ENCODE data around the gene SLC25A10. TPM values are rescaled to one million over a fixed set of nuclear protein-coding genes. Genes with fewer than 3 reads are reported as not detected.
A peak's percentile ranks its signal among the peaks of the same experiment; 100 is the strongest.

Gene SLC25A10
- total and polyA plus RNA-seq, 2 of the 8 experiments (the other 6 are each of a cell fraction or from before 2014, with no cell fraction given) = 22.2 to 43.0 TPM

GRCh38 chr17:81672954-81673353 lies 39.1 kb upstream of the SLC25A10 start:
- no peak overlapping the region for H3K9ac ChIP-seq (replicated peaks in 1 of 4; ENCODE audit: extremely low read depth in 1 of 4, low read depth in 3 of 4, low read length in 3 of 4)
- H2BK20ac ChIP-seq (ENCODE audit: low read length) = no peak overlapping the region
- TF ChIP-seq POLR2AphosphoS5 (IDR thresholded peaks at IDR 0.05; ENCODE audit: low read depth, low read length) (no peak), SP2 (IDR thresholded peaks at IDR 0.05; ENCODE audit: low read length) (no peak), SIX5 (IDR thresholded peaks at IDR 0.05; ENCODE audit: low read depth, low read length) (no peak), CTBP2 (IDR thresholded peaks at IDR 0.05; ENCODE audit: borderline replicate concordance, insufficient read depth, insufficient read length, low read length) (no peak), RNF2 (IDR thresholded peaks at IDR 0.05; ENCODE audit: borderline replicate concordance, low read depth, low read length, missing control alignments, poor library complexity, severe bottlenecking) (no peak), CEBPB (IDR thresholded peaks at IDR 0.05; ENCODE audit: low read depth, low read length) (no peak), TAF7 (optimal IDR thresholded peaks at IDR 0.05; ENCODE audit: borderline replicate concordance, low read depth, low read length) (no peak), CBX5 (IDR thresholded peaks at IDR 0.05; ENCODE audit: low read depth, low read length) (no peak), TBP (IDR thresholded peaks at IDR 0.05; ENCODE audit: low read depth, low read length) (no peak), CHD2 (IDR thresholded peaks at IDR 0.05; ENCODE audit: low read length) (no peak), EZH2 (IDR thresholded peaks at IDR 0.05; ENCODE audit: low read depth, low read length, severe bottlenecking) (no peak), BRCA1 (IDR thresholded peaks at IDR 0.05; ENCODE audit: low read depth, low read length) (no peak)
- H3K4me1 ChIP-seq (replicated peaks in 1 of 4; ENCODE audit: control insufficient read depth in 3 of 4, insufficient read depth in 4 of 4, low read length in 3 of 4) = peaks cover 0 to 2% (median 0%) of the 10 kb centered on the region in 4 experiments; a peak in 1 of 7 replicates
- H3K4ac ChIP-seq (replicated peaks; ENCODE audit: insufficient read length, low read depth, low read length) = no peak overlapping the region
- no peak overlapping the region for H3K14ac ChIP-seq (ENCODE audit: insufficient read length)
- H3K4me3 ChIP-seq (ENCODE audit: extremely low read depth in 1 of 4, insufficient read depth in 2 of 4, low read depth in 3 of 4, low read length in 4 of 4) = no peak overlapping the region
- 96% methylated on average over 16 of the region's 16 CpGs; no CpG with 5 or more reads in 1 of the 2 experiments for WGBS, 2 experiments (ENCODE audit: extremely low coverage in 1 of 2, insufficient coverage in 1 of 2, insufficient read length in 1 of 2, insufficient replicate concordance in 2 of 2, low coverage in 1 of 2, low lambda C conversion rate in 2 of 2, missing lambda C conversion rate in 1 of 2)
- H3K18ac ChIP-seq (ENCODE audit: extremely low read depth, low read length) = no peak overlapping the region
- no peak overlapping the region for H2AFZ ChIP-seq (ENCODE audit: low read length)
- H3K79me2 ChIP-seq (ENCODE audit: control insufficient read depth in 1 of 2, insufficient read depth in 2 of 2, low read length in 2 of 2) = peaks cover 0 to 16% of the 10 kb centered on the region in 2 experiments; a peak in 2 of 4 replicates
- FAIRE-seq = no peak
- no peak overlapping the region for H4K5ac ChIP-seq (ENCODE audit: insufficient read length, low read depth, low read length)
- H2AK5ac ChIP-seq (ENCODE audit: low read depth, low read length) = no peak overlapping the region
- no peak overlapping the region for H2BK5ac ChIP-seq (ENCODE audit: low read depth, low read length)
- no peak overlapping the region for H3K27ac ChIP-seq (ENCODE audit: low read depth, low read length)
- no peak overlapping the region for H2BK15ac ChIP-seq (ENCODE audit: low read length)
- CTCF ChIA-PET (ENCODE audit: partially characterized antibody) = interaction anchor here (1.1 to 1.6 kb wide), 2 partner anchors 23 to 34 kb away, joined by 3 to 6 read pairs; no protein-coding TSS in a partner anchor
- H3K79me1 ChIP-seq (ENCODE audit: low read depth, low read length) = no peaks in the 10 kb centered on the region; the same call in 1 of the 2 replicates
- no peaks in the 10 kb centered on the region for H3K23me2 ChIP-seq (ENCODE audit: low read depth, low read length)
- H3K4me2 ChIP-seq (ENCODE audit: insufficient read depth in 1 of 2, low read depth in 2 of 2, low read length in 2 of 2) = no peak overlapping the region
- peak overlapping the region; percentile 2; the same call in 1 of the 2 replicates for H4K8ac ChIP-seq (ENCODE audit: extremely low read depth, insufficient read depth, low read length)
- H3K27me3 ChIP-seq (replicated peaks in 1 of 4; ENCODE audit: control insufficient read depth in 3 of 4, extremely low read depth in 1 of 4, insufficient read depth in 3 of 4, low read length in 3 of 4) = no peaks in the 10 kb centered on the region
- POLR2A ChIA-PET (ENCODE audit: partially characterized antibody) = interaction anchor here (0.8 to 28.4 kb wide), 9 partner anchors 12 to 220 kb away, joined by 3 to 436 read pairs (median 4); partner anchors contain the start of genes ARL16, HGS, MRPL12 and PDE6G
- H3K56ac ChIP-seq (replicated peaks; ENCODE audit: insufficient read length, low read depth, low read length) = no peak overlapping the region
- H3K9me3 ChIP-seq (ENCODE audit: insufficient read depth in 2 of 2, low read depth in 1 of 2, low read length in 1 of 2) = no peaks in the 10 kb centered on the region
- no peak overlapping the region for H2BK12ac ChIP-seq (ENCODE audit: low read depth, low read length)
- no peak overlapping the region for H2BK120ac ChIP-seq (replicated peaks; ENCODE audit: low read depth, low read length)
- H4K20me1 ChIP-seq (replicated peaks in 1 of 2; ENCODE audit: control insufficient read depth in 1 of 2, insufficient read depth in 2 of 2, low read length in 2 of 2) = peaks cover 13 to 25% of the 10 kb centered on the region in 2 experiments
- no peak for DNase-seq (ENCODE audit: low read depth in 1 of 2, low spot score in 2 of 2)
- H3K23ac ChIP-seq (ENCODE audit: insufficient read length) = no peak overlapping the region
- H3K36me3 ChIP-seq (ENCODE audit: control insufficient read depth in 2 of 4, insufficient read depth in 4 of 4, low read length in 3 of 4) = peaks cover 26 to 58% (median 51%) of the 10 kb centered on the region in 4 experiments
- H4K91ac ChIP-seq (replicated peaks; ENCODE audit: insufficient read length, low read length) = no peak overlapping the region

Data from H1 (cell line).